Stimulated activated naive CD4-positive, alpha-beta T cell treated with Interleukin-2 at 50 U/mL for 16 hours (primary cell): ENCODE measurements around the gene IQCN.

Source experiments
- DNase-seq: peaks from one replicate; lab custom pipeline; 2025; lab: John Stamatoyannopoulos, UW

Gene IQCN

DNA sequence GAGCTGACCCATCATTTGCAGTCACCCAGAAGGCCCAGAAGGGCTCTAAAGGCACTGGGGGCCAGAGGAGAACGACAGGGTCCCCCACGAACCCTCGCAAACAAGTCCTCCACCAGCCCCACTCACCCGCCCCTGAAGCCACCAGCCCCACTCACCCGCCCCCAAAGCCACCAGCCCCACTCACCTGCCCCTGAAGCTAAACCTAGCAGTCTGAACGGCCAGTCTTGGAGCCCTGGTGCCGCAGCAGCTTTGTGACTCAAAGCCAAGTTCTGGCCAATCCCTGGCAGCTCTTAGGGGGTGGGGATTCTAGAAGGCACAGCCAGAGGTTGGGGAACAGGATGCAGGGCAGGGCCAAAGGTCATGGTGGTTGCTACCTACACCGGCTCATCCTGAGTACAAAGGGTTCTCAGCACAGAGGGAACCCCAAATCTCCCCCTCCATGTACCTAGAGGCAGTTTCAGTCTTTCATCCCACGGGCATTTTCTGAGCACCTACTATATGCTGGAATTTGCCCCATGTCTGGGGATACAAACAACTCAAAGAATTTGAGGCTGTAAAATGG lies at the start of gene IQCN:
Gene IQCN, minus strand, starts transcription at position 234 of the 562 bp plus-strand sequence. CDS start 4,974 bp downstream, outside the sequence.
- no peak for DNase-seq

GRCh38 chr19:18322759-18323460 lies 48.7 kb upstream of the IQCN start, which contains the start of gene LSM4:
Gene LSM4, minus strand, starts transcription at chr19:18323076. Its CDS starts 56 bp downstream, at chr19:18323020.
- DNase-seq: peak; percentile 98

- no peak for DNase-seq
Measured at GRCh38 chr19:18322318-18322758, 48.1 kb upstream of the IQCN start.

DNA sequence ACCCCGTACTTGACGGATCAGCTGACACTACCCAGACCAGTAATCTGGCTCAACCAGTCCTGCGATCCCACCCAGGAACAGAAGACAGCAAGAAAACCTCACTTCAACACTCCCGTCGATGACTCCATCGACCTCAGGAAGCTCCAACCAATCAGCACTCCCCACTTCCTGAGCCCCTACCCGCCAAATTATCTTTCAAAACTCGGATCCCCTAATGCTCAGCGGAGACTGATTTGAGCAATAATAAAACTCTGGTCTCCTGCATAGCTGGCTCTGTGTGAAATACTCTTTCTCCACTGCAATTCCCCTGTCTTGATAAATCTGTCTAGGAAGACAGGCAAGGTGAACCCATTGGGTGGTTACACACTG lies 47.5 kb upstream of the IQCN start:
- DNase-seq: no peak

DNA sequence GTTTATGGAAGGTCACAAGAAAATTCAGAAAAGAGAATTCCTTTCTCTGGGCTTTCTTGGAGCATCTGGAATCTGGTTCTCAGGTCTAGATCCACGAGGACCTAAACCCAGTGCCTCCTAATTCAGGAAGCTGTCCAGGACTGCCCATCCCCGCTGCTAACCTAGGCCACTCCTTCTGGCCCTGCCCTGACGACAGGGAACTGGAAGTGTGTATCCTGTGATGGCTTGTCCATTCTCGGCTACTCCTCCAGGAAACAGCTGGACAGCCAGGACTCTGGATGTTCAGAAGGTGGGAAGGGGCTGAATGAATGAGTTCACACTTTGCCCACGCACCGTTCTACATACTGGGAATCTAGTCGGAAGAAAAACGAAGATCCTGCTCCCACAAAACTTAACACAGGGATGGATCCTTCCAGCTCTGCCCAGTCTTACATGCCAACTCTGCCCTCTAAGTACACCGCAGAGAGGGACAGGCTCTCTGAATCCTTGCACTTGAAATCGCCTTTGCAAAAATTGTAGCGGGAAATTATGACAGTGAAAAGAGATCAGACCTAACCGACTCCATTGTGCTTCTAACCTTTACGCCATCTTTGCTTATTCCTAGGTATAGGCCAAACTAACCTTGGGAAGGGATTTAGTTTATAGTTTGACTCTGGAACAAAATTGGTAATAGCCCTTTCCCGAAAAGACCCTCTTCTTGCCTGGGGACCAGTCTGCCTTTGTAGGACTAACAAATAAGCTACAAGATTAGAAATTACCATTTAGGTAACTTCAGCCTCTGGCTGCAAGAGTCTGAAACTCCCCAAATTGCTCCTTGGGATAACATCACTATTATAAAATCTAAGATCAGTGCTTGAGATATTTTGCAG lies 46.8 kb upstream of the IQCN start:
- DNase-seq: no peak

GRCh38 chr19:18319591-18320135 lies 45.4 kb upstream of the IQCN start:
- DNase-seq: no peak

DNA sequence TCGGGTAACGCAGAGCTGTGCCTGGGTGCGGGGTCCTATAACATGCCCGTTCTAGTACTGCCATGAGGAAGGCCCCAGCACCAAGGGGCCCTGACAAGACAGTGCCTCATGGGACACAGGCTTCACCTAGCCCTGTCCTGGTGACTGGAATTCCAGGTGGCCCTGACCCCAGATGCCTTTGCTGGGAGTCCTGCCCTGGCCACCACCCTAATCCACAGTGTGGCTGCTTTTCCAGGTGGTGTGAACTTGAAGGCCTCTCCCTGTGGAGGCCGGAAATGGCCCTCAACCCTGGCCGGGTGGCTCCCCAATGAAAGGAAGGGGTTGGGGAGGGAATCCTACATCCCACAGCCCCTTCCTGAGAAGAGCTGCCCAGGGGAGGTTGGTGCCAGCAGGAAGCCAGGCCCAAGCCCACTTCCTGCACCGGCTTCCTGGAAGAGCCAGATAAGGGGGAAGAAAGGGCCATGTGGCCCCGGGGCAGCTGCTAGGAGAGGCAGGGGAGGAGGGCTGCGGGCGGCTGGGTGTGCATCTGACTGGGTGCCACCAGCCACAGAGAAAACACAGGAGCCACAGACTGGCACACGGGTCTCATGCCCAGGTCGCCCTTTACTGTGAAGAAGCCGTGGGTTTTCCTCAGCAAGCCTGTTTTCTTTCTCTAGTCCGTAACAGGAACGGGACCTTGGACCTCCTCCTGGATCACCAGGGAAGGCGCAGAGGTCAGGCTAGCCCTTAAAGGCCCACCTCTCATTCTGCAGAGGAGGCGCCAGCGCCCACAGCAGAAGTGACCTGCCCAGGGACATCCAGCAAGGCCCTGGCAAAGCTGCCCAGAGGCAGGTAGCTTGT lies 43.9 kb upstream of the IQCN start:
- peak; percentile 23 for DNase-seq

DNA sequence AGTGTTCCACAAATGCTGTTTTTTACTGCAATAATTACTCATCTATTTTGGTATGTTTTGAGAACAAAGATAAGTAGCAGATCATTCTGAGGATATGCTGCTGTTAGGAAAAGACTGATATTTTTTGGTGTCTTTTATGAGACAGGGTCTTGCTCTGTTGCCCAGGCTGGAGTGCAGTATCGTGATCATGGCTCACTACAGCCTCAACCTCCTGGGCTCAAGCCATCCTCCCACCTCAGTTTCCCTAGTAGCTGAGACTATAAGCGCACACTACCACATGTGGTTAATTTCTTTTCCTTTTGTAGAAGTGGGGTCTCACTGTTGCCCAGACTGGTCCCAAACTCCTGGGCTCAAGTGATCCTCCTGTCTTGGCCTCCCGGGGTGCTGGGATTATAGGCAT lies 39.1 kb upstream of the IQCN start:
- no peak for DNase-seq

DNA sequence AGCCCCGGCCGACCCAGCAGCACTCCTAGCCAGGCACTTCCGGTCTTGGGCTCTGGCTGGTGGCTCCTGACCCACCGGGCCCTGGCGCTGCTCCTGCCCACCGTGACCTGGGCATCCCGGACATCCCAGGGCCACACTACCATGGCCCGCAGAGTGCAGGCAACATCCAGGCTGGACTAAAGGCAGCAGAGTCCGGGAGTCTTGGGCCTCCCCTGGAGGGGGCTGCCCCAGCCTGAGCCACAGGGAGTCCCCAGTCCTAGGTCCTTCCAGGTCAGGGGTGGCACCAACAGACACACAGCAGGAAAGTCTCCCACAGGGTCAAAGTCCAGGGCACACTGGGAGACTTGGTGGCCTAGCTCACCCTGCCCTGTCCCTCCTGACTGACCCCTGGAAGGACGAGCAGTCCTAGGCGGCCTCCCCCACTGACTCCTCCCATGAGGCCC lies 37.9 kb upstream of the IQCN start:
- no peak for DNase-seq

DNA sequence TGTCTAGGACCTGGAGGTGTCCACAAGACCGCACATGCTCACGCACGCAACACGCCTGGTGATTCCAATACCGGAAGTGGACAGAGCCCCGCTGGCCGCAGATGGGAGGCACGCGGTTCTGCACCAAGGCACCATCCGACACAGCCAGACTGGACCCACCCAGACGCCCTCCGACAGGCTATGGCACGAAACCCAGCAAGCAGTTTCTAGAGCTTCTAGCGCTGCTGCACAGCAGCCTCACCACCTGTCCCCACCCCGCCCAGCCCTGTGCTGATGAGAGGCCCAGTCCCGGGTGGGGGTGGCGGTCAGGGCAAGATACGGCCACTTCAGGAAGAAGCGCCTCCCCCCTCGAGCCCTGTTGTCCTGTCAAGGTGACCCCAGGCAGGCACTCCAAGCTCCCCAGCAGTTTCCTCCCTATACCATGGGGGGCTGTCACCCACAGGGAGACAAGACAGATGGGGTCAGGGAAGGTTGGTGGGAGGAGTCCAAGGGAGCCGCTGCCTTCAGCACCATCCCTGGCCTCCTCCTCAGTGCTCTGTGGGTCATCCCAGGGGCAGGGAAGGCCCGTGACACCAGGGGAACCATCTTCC lies 37.3 kb upstream of the IQCN start:
- DNase-seq: no peak

GRCh38 chr19:18310966-18311365 lies 36.7 kb upstream of the IQCN start:
- no peak for DNase-seq

- DNase-seq: no peak
Measured at GRCh38 chr19:18310118-18310909, 36.1 kb upstream of the IQCN start.

GRCh38 chr19:18309525-18310064 lies 35.3 kb upstream of the IQCN start:
- DNase-seq: no peak

- no peak for DNase-seq
Measured at GRCh38 chr19:18308948-18309325, 34.7 kb upstream of the IQCN start.

- no peak for DNase-seq
Measured at GRCh38 chr19:18308051-18308947, 34.0 kb upstream of the IQCN start.

DNA sequence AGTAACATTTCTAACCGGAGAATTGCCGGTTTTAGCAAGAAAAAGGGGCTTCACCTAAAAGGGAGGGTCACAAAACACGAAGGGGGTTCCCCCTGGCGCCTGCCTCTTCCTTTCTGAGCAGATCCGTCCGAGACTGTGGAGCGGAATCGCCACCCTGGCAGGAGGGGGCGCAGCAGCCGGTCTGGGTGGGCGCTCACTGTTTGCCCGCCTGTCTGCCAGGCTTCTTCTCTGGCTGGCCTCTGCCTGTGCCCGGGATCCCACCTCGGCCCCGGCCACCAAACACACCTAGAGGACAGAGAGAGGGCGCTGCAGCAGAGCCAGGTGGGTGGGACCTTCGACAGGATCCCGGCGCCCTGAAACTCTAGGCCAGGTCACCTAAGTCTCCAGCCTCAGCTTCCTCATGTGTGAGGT lies 33.0 kb upstream of the IQCN start:
- no peak for DNase-seq

GRCh38 chr19:18306888-18307260 lies 32.6 kb upstream of the IQCN start:
- DNase-seq: no peak

GRCh38 chr19:18306209-18306887 lies 32.1 kb upstream of the IQCN start:
- no peak for DNase-seq
